CD4-positive, alpha-beta T cell treated with Interleukin-4 for 1 hour (primary cell): ENCODE measurements around the gene NTN4.
"Not testable (repeated sequence)": the region's sequence is repeated elsewhere in the genome, so short reads cannot be mapped to it uniquely, and the experiment has no call there.

Experiments used
- DNase-seq, 2 donors: peaks; one replicate each; pipeline ENCODE4 v3.0.0-alpha.2; 2020 to 2022

The NTN4 gene

GRCh38 chr12:95746062-95746461, 44.5 kb downstream of the NTN4 start:
- DNase-seq = not testable (repeated sequence)

- DNase-seq = no peak
Observed at GRCh38 chr12:95742586-95742985, 48.0 kb downstream of the NTN4 start.

- DNase-seq = no peak
Observed at GRCh38 chr12:95741635-95742034, 48.9 kb downstream of the NTN4 start.

GRCh38 chr12:95740751-95741150, 49.8 kb downstream of the NTN4 start:
- DNase-seq = no peak

GRCh38 chr12:95739561-95740313, 50.8 kb downstream of the NTN4 start:
- no peak for DNase-seq

GRCh38 chr12:95738024-95738611, 52.4 kb downstream of the NTN4 start:
- no peak for DNase-seq

- no peak for DNase-seq
Observed at GRCh38 chr12:95736631-95737030, 53.9 kb downstream of the NTN4 start.

GRCh38 chr12:95735728-95736127, 54.8 kb downstream of the NTN4 start:
- not testable (repeated sequence) for DNase-seq

GRCh38 chr12:95733141-95733825, 57.3 kb downstream of the NTN4 start:
- DNase-seq = no peak

GRCh38 chr12:95731519-95731958, 59.0 kb downstream of the NTN4 start:
- no peak for DNase-seq

- DNase-seq = no peak
Observed at GRCh38 chr12:95730457-95730856, 60.1 kb downstream of the NTN4 start.

- no peak for DNase-seq
Observed at GRCh38 chr12:95726903-95727302, 63.7 kb downstream of the NTN4 start.

GRCh38 chr12:95724767-95725166, 65.8 kb downstream of the NTN4 start:
- no peak for DNase-seq

- no peak for DNase-seq
Observed at GRCh38 chr12:95723693-95724384, 66.7 kb downstream of the NTN4 start.

GRCh38 chr12:95721320-95721719, 69.2 kb downstream of the NTN4 start:
- no peak for DNase-seq

GRCh38 chr12:95720146-95720545, 70.4 kb downstream of the NTN4 start:
- no peak for DNase-seq

- no peak for DNase-seq
Observed at GRCh38 chr12:95718772-95719171, 71.8 kb downstream of the NTN4 start.

- DNase-seq = no peak
Observed at GRCh38 chr12:95718006-95718431, 72.5 kb downstream of the NTN4 start.

GRCh38 chr12:95717316-95717928, 73.1 kb downstream of the NTN4 start:
- DNase-seq = no peak

GRCh38 chr12:95715177-95715576, 75.4 kb downstream of the NTN4 start:
- no peak for DNase-seq

GRCh38 chr12:95712269-95712668, 78.3 kb downstream of the NTN4 start:
- no peak for DNase-seq

GRCh38 chr12:95710386-95710785, 80.2 kb downstream of the NTN4 start:
- DNase-seq = no peak

GRCh38 chr12:95709152-95709551, 81.4 kb downstream of the NTN4 start:
- no peak for DNase-seq
